HCT116 (cell line): ENCODE results near the gene ABHD3. TPM values are rescaled to one million over a fixed set of nuclear protein-coding genes. Genes with fewer than 3 reads are reported as not detected.

ENCODE experiments used
- ATAC-seq: fragments of 200-7000 bp; cut with Tn5 transposase; 2 replicates; pipeline ENCODE4 v1.9.1; 2020; ENCODE audit warnings: mild to moderate bottlenecking, moderate library complexity
- BruUV-seq: library from RNA; stranded (reverse); fragments of 400-500 nt; replicated peaks from 2 replicates; lab custom pipeline; 2021; lab: Mats Ljungman, UMichigan
- CTCF ChIA-PET: fragments of 300-600 bp; sonication (Branson Sonifier 250); formaldehyde crosslinking; loops from one replicate; lab custom pipeline; 2021; ENCODE audit warnings: antibody characterized with exemption; lab: Charles Lee
- POLR2A ChIA-PET: fragments of 300-600, 350-600 bp; sonication (Branson Sonifier 250); formaldehyde crosslinking; loops from one replicate; lab custom pipeline; 2021; ENCODE audit warnings: antibody characterized with exemption; lab: Charles Lee
- RAD21 ChIA-PET, 2 experiments: fragments of 300-600 bp; sonication (Branson Sonifier 250); formaldehyde crosslinking; loops; one replicate each; lab custom pipeline; 2023; ENCODE audit warnings: low total read pairs in 2 of 2; ENCODE audit not compliant: uncharacterized antibody in 2 of 2, unreplicated experiment in 2 of 2, low non-redundant PET in 1 of 2; lab: Charles Lee
- DNase-seq: peaks from one replicate; pipeline ENCODE4 v3.0.0-alpha.2; 2010; ENCODE audit warnings: low read depth, low spot score
- H2AFZ ChIP-seq: fragments of 200-600 bp; shearing (Covaris generic), sonication (generic); 2 replicates; pipeline ENCODE4 v1.6.1; 2017; ENCODE audit warnings: low read depth, mixed run types, mixed read lengths, antibody characterized with exemption, low read length; ENCODE audit not compliant: poor library complexity, severe bottlenecking
- H3K27ac ChIP-seq: 2 replicates; pipeline ENCODE4 v1.5.1; 2012; ENCODE audit warnings: low read depth, low read length
- H3K27me3 ChIP-seq: fragments of 200-600 bp; sonication (generic); 2 replicates; pipeline ENCODE4 v1.6.1; 2016; ENCODE audit warnings: mixed run types, low read length, mixed read lengths; ENCODE audit not compliant: insufficient read depth
- H3K36me3 ChIP-seq, 2 experiments: fragments of 200-500 bp in 1 of 2; fragments of 200-600 bp in 1 of 2; sonication (Bioruptor generic) in 1 of 2; sonication (generic) in 1 of 2; 2 replicates each; pipeline versions ENCODE4 v1.5.1 to v1.6.1; 2014 to 2016; ENCODE audit warnings: low read length in 2 of 2, inconsistent platforms in 1 of 2, mixed read lengths in 1 of 2, mixed run types in 1 of 2; ENCODE audit not compliant: insufficient read depth in 2 of 2, control insufficient read depth in 1 of 2
- H3K4me1 ChIP-seq, 2 experiments: fragments of 200-600 bp in 1 of 2; sonication (generic) in 1 of 2; 2 replicates each; pipeline versions ENCODE4 v1.5.1 to v1.6.1; 2012 to 2017; ENCODE audit warnings: low read length in 2 of 2, inconsistent platforms in 1 of 2, mild to moderate bottlenecking in 1 of 2, mixed read lengths in 1 of 2, mixed run types in 1 of 2, moderate library complexity in 1 of 2; ENCODE audit not compliant: insufficient read depth in 2 of 2, control insufficient read depth in 1 of 2
- H3K4me2 ChIP-seq: fragments of 200-600 bp; sonication (generic); 2 replicates; pipeline ENCODE4 v1.6.1; 2017; ENCODE audit warnings: mixed run types, low read length, mixed read lengths
- H3K4me3 ChIP-seq, 2 experiments: fragments of 200-600 bp in 1 of 2; sonication (generic) in 1 of 2; replicated peaks in 1 of 2; 2 replicates each; pipeline ENCODE4 v1.5.1; 2011 to 2016; ENCODE audit warnings: low read length in 2 of 2, control low read depth in 1 of 2, low read depth in 1 of 2, mild to moderate bottlenecking in 1 of 2, mixed read lengths in 1 of 2, mixed run types in 1 of 2
- H3K79me2 ChIP-seq: fragments of 200-600 bp; sonication (generic); 2 replicates; pipeline ENCODE4 v1.6.1; 2017; ENCODE audit warnings: mild to moderate bottlenecking, mixed run types, low read length, moderate library complexity, mixed read lengths; ENCODE audit not compliant: insufficient read depth
- H3K9ac ChIP-seq: fragments of 200-600 bp; sonication (generic); 2 replicates; pipeline ENCODE4 v1.6.1; 2016; ENCODE audit warnings: low read length, mixed read lengths
- H3K9me2 ChIP-seq: fragments of 200-600 bp; sonication (generic), shearing (Covaris generic); 2 replicates; pipeline ENCODE4 v1.6.1; 2017; ENCODE audit warnings: mixed run types, mild to moderate bottlenecking, moderate library complexity; ENCODE audit not compliant: insufficient read depth
- H3K9me3 ChIP-seq, 2 experiments: fragments of 200-500 bp in 1 of 2; fragments of 200-600 bp in 1 of 2; sonication (Bioruptor generic) in 1 of 2; sonication (generic) in 1 of 2; 2 replicates each; pipeline ENCODE4 v1.6.1; 2014 to 2017; ENCODE audit warnings: low read length in 2 of 2, mixed read lengths in 2 of 2, inconsistent platforms in 1 of 2, low read depth in 1 of 2, mild to moderate bottlenecking in 1 of 2, mixed run types in 1 of 2, moderate library complexity in 1 of 2; ENCODE audit not compliant: control insufficient read depth in 1 of 2, insufficient read depth in 1 of 2
- H4K20me1 ChIP-seq: fragments of 200-600 bp; sonication (generic), shearing (Covaris generic); 2 replicates; pipeline ENCODE4 v1.6.1; 2017; ENCODE audit warnings: mixed run types, mild to moderate bottlenecking, moderate library complexity; ENCODE audit not compliant: insufficient read depth
- ATF3 ChIP-seq: IDR thresholded peaks from 2 replicates; pipeline ENCODE4 v1.6.1; 2012
- CBX3 ChIP-seq: IDR thresholded peaks from 2 replicates; pipeline ENCODE4 v1.6.1; 2012; ENCODE audit warnings: low read depth
- CTCF ChIP-seq, 3 experiments: fragments of 200-600 bp in 1 of 3; sonication (generic) in 1 of 3; IDR thresholded peaks in 2 of 3; conservative IDR thresholded peaks in 1 of 3; 2 replicates each; pipeline ENCODE4 v1.5.1; 2012 to 2017; ENCODE audit warnings: low read depth in 2 of 3, low read length in 2 of 3, antibody characterized with exemption in 1 of 3, borderline replicate concordance in 1 of 3, control low read depth in 1 of 3, mild to moderate bottlenecking in 1 of 3, mixed read lengths in 1 of 3, mixed run types in 1 of 3, moderate library complexity in 1 of 3; ENCODE audit not compliant: insufficient read depth in 1 of 3
- EGR1 ChIP-seq: IDR thresholded peaks from 2 replicates; pipeline ENCODE4 v1.6.1; 2012; ENCODE audit warnings: low read depth
- ELF1 ChIP-seq: IDR thresholded peaks from 2 replicates; pipeline ENCODE4 v1.6.1; 2012; ENCODE audit warnings: low read depth, borderline replicate concordance
- FOSL1 ChIP-seq: IDR thresholded peaks from 2 replicates; pipeline ENCODE4 v1.6.1; 2012; ENCODE audit warnings: low read depth
- POLR2A ChIP-seq: IDR thresholded peaks from 2 replicates; pipeline ENCODE4 v1.7.0; 2011; ENCODE audit warnings: borderline replicate concordance; ENCODE audit not compliant: insufficient read depth, insufficient read length; ENCODE audit errors: extremely low read depth
- POLR2AphosphoS5 ChIP-seq: IDR thresholded peaks from 2 replicates; pipeline ENCODE4 v1.6.1; 2011; ENCODE audit warnings: mild to moderate bottlenecking, low read depth, low read length, moderate library complexity
- SIN3A ChIP-seq: IDR thresholded peaks from 2 replicates; pipeline ENCODE4 v1.6.1; 2012; ENCODE audit warnings: low read depth
- SRF ChIP-seq: IDR thresholded peaks from 2 replicates; pipeline ENCODE4 v1.6.1; 2012; ENCODE audit warnings: low read depth
- YY1 ChIP-seq: IDR thresholded peaks from 2 replicates; pipeline ENCODE4 v1.6.1; 2011; ENCODE audit warnings: low read length, low read depth, moderate library complexity, mild to moderate bottlenecking; ENCODE audit not compliant: insufficient replicate concordance; ENCODE audit errors: extremely low read depth
- ZBTB33 ChIP-seq: IDR thresholded peaks from 2 replicates; pipeline ENCODE4 v1.6.1; 2011; ENCODE audit warnings: mild to moderate bottlenecking, low read length, moderate library complexity; ENCODE audit not compliant: insufficient replicate concordance; ENCODE audit errors: extremely low read depth
- ZFX ChIP-seq: fragments of 450-650 bp; IDR thresholded peaks from 2 replicates; pipeline ENCODE4 v1.6.1; 2017
- intact Hi-C: fragments of 100-400 bp; cut with micrococcal nuclease; formaldehyde crosslinking; loops from 2 replicates; pipeline ENCODE4 v1.10.0; 2022
- total RNA-seq: library from RNA; stranded (reverse); gene quantifications from one replicate; pipeline ENCODE4 v1.2.1, GENCODE V29; 2021; ENCODE audit not compliant: unreplicated experiment

ABHD3 gene
- total RNA-seq, 1 experiment from 2014 or later: 29.9 TPM

- RAD21 ChIA-PET: no interaction called here
- Histone ChIP-seq H3K27me3 (no peaks in the 10 kb centered on the region), H3K9me3 (no peaks in the 10 kb centered on the region), H4K20me1 (peaks cover 5% of the 10 kb centered on the region; the same call in 1 of the 2 replicates), H3K9me2 (no peaks in the 10 kb centered on the region), H3K36me3 (peaks cover 16 to 17% of the 10 kb centered on the region in 2 experiments; a peak in 3 of 4 replicates), H3K4me3 (no peak overlapping the region), H3K79me2 (peaks cover 12% of the 10 kb centered on the region), H3K4me1 (peaks cover 7 to 22% of the 10 kb centered on the region in 2 experiments), H3K4me2 (no peak overlapping the region), H3K9ac (no peak overlapping the region), H3K27ac (no peak overlapping the region), H2AFZ (no peak overlapping the region)
- TF ChIP-seq SIN3A (no peak), ZFX (no peak), EGR1 (no peak), ZBTB33 (no peak), POLR2A (no peak), SRF (no peak), YY1 (no peak), ATF3 (no peak), CTCF (IDR thresholded peaks at IDR 0.05 in 2 of 3, conservative IDR thresholded peaks at IDR 0.05 in 1 of 3; ENCODE audit: borderline replicate concordance in 1 of 3, insufficient read depth in 1 of 3, low read depth in 2 of 3, low read length in 2 of 3) (no peak), FOSL1 (no peak), CBX3 (no peak), POLR2AphosphoS5 (no peak), ELF1 (no peak)
- no TSS peak for BruUV-seq
- ATAC-seq: no peak
- intact Hi-C loops: loop anchor here (5.0 kb wide), 1 partner anchor 68 kb away; the partner anchor contains the start of gene ABHD3
- no peak for DNase-seq
- POLR2A ChIA-PET: no interaction called here
- CTCF ChIA-PET: interaction anchor here (0.6 to 0.7 kb wide), 2 partner anchors 79 to 618 kb away, joined by 3 read pairs; no protein-coding TSS in a partner anchor
These were observed 69.9 kb downstream of the ABHD3 start for GRCh38 chr18:21634588-21635199.
